ENCODE results near the gene RALGPS1.

RALGPS1 gene

GRCh38 chr9:126877418-126877817 lies 37.2 kb upstream of the RALGPS1 start:
- TF ChIP-seq, protein P1, sequence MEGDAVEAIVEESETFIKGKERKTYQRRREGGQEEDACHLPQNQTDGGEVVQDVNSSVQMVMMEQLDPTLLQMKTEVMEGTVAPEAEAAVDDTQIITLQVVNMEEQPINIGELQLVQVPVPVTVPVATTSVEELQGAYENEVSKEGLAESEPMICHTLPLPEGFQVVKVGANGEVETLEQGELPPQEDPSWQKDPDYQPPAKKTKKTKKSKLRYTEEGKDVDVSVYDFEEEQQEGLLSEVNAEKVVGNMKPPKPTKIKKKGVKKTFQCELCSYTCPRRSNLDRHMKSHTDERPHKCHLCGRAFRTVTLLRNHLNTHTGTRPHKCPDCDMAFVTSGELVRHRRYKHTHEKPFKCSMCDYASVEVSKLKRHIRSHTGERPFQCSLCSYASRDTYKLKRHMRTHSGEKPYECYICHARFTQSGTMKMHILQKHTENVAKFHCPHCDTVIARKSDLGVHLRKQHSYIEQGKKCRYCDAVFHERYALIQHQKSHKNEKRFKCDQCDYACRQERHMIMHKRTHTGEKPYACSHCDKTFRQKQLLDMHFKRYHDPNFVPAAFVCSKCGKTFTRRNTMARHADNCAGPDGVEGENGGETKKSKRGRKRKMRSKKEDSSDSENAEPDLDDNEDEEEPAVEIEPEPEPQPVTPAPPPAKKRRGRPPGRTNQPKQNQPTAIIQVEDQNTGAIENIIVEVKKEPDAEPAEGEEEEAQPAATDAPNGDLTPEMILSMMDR (IDR thresholded peaks at IDR 0.05; ENCODE audit: low read depth, low read length), result no peak
- no peak overlapping the region for H3K4me3 ChIP-seq (ENCODE audit: low read depth, low read length)

GRCh38 chr9:126879288-126879687 lies 35.3 kb upstream of the RALGPS1 start:
- no peak overlapping the region for H3K4me3 ChIP-seq (ENCODE audit: low read depth, low read length)
- TF ChIP-seq, protein P1 (IDR thresholded peaks at IDR 0.05; ENCODE audit: low read depth, low read length), result no peak

- TF ChIP-seq, protein P1 (IDR thresholded peaks at IDR 0.05; ENCODE audit: low read depth, low read length), result no peak
- H3K4me3 ChIP-seq (ENCODE audit: low read depth, low read length), result no peak overlapping the region
Measured at GRCh38 chr9:126880226-126880946, 34.2 kb upstream of the RALGPS1 start.

- H3K4me3 ChIP-seq (ENCODE audit: low read depth, low read length), result no peak overlapping the region
- TF ChIP-seq, protein P1 (IDR thresholded peaks at IDR 0.05; ENCODE audit: low read depth, low read length), result no peak
Measured at GRCh38 chr9:126880947-126881332, 33.6 kb upstream of the RALGPS1 start.

- TF ChIP-seq, protein P1 (IDR thresholded peaks at IDR 0.05; ENCODE audit: low read depth, low read length), result no peak
- H3K4me3 ChIP-seq (ENCODE audit: low read depth, low read length), result no peak overlapping the region
Measured at GRCh38 chr9:126882746-126883145, 31.8 kb upstream of the RALGPS1 start.

DNA sequence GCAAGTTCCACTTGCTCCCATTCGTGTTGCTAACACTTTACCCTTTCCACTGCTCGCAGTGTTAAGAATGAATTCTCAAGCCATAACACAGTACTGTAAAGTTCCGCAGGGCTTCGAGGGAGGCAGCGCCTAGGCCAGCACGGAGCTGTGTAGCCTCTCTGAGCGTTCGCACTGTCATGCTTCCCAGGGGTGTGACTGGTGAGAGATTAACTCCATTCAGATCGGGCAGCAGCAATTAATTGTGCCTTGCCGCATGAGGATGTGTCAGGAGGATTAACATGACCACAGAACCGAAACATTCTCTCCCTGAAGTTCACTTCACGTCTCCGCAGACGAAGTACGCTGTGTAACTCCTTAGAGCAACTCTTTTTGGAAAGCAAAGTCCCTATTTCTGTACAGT lies 30.9 kb upstream of the RALGPS1 start:
- TF ChIP-seq, protein P1 (IDR thresholded peaks at IDR 0.05; ENCODE audit: low read depth, low read length), result no peak
- no peak overlapping the region for H3K4me3 ChIP-seq (ENCODE audit: low read depth, low read length)

GRCh38 chr9:126885131-126885641 lies 29.4 kb upstream of the RALGPS1 start:
- no peak overlapping the region for H3K4me3 ChIP-seq (ENCODE audit: low read depth, low read length)

More at GRCh38 chr9:126885131-126885641, 29.4 kb upstream of the RALGPS1 start:
- TF ChIP-seq, protein P1 (IDR thresholded peaks at IDR 0.05; ENCODE audit: low read depth, low read length), result no peak

Data from WI38 (cell line).